Measurements from ENCODE around the gene SP5. TPM values are rescaled to one million over a fixed set of nuclear protein-coding genes. Genes with fewer than 3 reads are reported as not detected.
"Not testable (repeated sequence)": the region's sequence is repeated elsewhere in the genome, so short reads cannot be mapped to it uniquely, and the experiment has no call there.

The SP5 gene
- polyA plus RNA-seq, 1 experiment = not detected

GRCh38 chr2:170721678-170722077, 6.5 kb downstream of the SP5 start:
- Histone ChIP-seq H3K4me3 (ENCODE audit: low read depth, low read length) (no peak overlapping the region), H3K27me3 (ENCODE audit: control insufficient read depth, insufficient read depth, low read length) (peaks cover 14% of the 10 kb centered on the region), H3K36me3 (ENCODE audit: control insufficient read depth, insufficient read depth, low read length) (no peaks in the 10 kb centered on the region)
- TF ChIP-seq CTCF (IDR thresholded peaks at IDR 0.05; ENCODE audit: insufficient read depth, low read depth, low read length) = no peak
- ChIA-PET POLR2A (no interaction called here), CTCF (no interaction called here)
- DNase-seq (ENCODE audit: low read depth) = no peak

- DNase-seq (ENCODE audit: low read depth) = no peak
- Histone ChIP-seq H3K27me3 (ENCODE audit: control insufficient read depth, insufficient read depth, low read length) (peaks cover 10% of the 10 kb centered on the region), H3K4me3 (ENCODE audit: low read depth, low read length) (no peak overlapping the region), H3K36me3 (ENCODE audit: control insufficient read depth, insufficient read depth, low read length) (no peaks in the 10 kb centered on the region)
- ChIA-PET POLR2A (no interaction called here), CTCF (no interaction called here)
- TF ChIP-seq CTCF (IDR thresholded peaks at IDR 0.05; ENCODE audit: insufficient read depth, low read depth, low read length) = no peak
Measured at GRCh38 chr2:170722301-170722700, 7.2 kb downstream of the SP5 start.

- no peak overlapping the region for H3K4me3 ChIP-seq (ENCODE audit: low read depth, low read length)
- ChIA-PET CTCF (no interaction called here), POLR2A (no interaction called here)
- H3K27me3 ChIP-seq (ENCODE audit: control insufficient read depth, insufficient read depth, low read length) = no peaks in the 10 kb centered on the region
- no peak for DNase-seq (ENCODE audit: low read depth)
- no peak for TF ChIP-seq CTCF (IDR thresholded peaks at IDR 0.05; ENCODE audit: insufficient read depth, low read depth, low read length)
- H3K36me3 ChIP-seq (ENCODE audit: control insufficient read depth, insufficient read depth, low read length) = no peaks in the 10 kb centered on the region
Measured at GRCh38 chr2:170723446-170723958, 8.4 kb downstream of the SP5 start.

GRCh38 chr2:170733798-170734600, 18.9 kb downstream of the SP5 start:
- Histone ChIP-seq H3K36me3 (ENCODE audit: control insufficient read depth, insufficient read depth, low read length) (no peaks in the 10 kb centered on the region), H3K4me3 (ENCODE audit: low read depth, low read length) (no peak overlapping the region), H3K27me3 (ENCODE audit: control insufficient read depth, insufficient read depth, low read length) (no peaks in the 10 kb centered on the region)
- no peak for TF ChIP-seq CTCF (IDR thresholded peaks at IDR 0.05; ENCODE audit: insufficient read depth, low read depth, low read length)
- ChIA-PET CTCF (interaction anchor here (0.7 kb wide), 1 partner anchor 152 kb away, joined by 3 read pairs; no protein-coding TSS in a partner anchor), POLR2A (interaction anchor here (0.6 kb wide), 1 partner anchor 146 kb away, joined by 3 read pairs; no protein-coding TSS in a partner anchor)
- no peak for DNase-seq (ENCODE audit: low read depth)

GRCh38 chr2:170734601-170735000, 19.5 kb downstream of the SP5 start:
- H3K27me3 ChIP-seq (ENCODE audit: control insufficient read depth, insufficient read depth, low read length); H3K36me3 ChIP-seq (ENCODE audit: control insufficient read depth, insufficient read depth, low read length); H3K4me3 ChIP-seq (ENCODE audit: low read depth, low read length); DNase-seq (ENCODE audit: low read depth); CTCF ChIA-PET: not testable (repeated sequence)
- POLR2A ChIA-PET = interaction anchor here (0.6 kb wide), 1 partner anchor 146 kb away, joined by 3 read pairs; no protein-coding TSS in a partner anchor
